Liver (tissue), 9 donors: ENCODE measurements around the gene AHR. TPM values are rescaled to one million over a fixed set of nuclear protein-coding genes. Genes with fewer than 3 reads are reported as not detected.

ENCODE experiments used
- DNase-seq: peaks from one replicate; pipeline ENCODE4 v3.0.0-alpha.2; 2017; ENCODE audit warnings: low spot score
- H3K27ac ChIP-seq, 2 donors: one replicate each; pipeline ENCODE4 v1.7.0; 2013; ENCODE audit warnings: inconsistent platforms in 2 of 2, low read length in 2 of 2, control low read depth in 1 of 2, low read depth in 1 of 2, mild to moderate bottlenecking in 1 of 2
- H3K27me3 ChIP-seq, 4 donors: one replicate each; pipeline versions ENCODE4 v1.6.1 to v1.7.0; 2013; ENCODE audit warnings: low read length in 3 of 4, inconsistent platforms in 1 of 4, mild to moderate bottlenecking in 1 of 4, moderate library complexity in 1 of 4; ENCODE audit not compliant: control insufficient read depth in 4 of 4, insufficient read depth in 4 of 4
- H3K36me3 ChIP-seq, 4 donors: one replicate each; pipeline versions ENCODE4 v1.6.1 to v1.7.0; 2013; ENCODE audit warnings: low read length in 3 of 4, mild to moderate bottlenecking in 3 of 4, low read depth in 1 of 4, moderate library complexity in 1 of 4; ENCODE audit not compliant: control insufficient read depth in 4 of 4, insufficient read depth in 3 of 4
- H3K4me1 ChIP-seq, 4 donors: one replicate each; pipeline versions ENCODE4 v1.6.1 to v1.7.0; 2013; ENCODE audit warnings: low read length in 3 of 4, mild to moderate bottlenecking in 3 of 4, moderate library complexity in 1 of 4; ENCODE audit not compliant: control insufficient read depth in 4 of 4, insufficient read depth in 4 of 4
- H3K4me3 ChIP-seq, 3 donors: one replicate each; pipeline versions ENCODE4 v1.6.1 to v1.7.0; 2013; ENCODE audit warnings: low read length in 3 of 3, control low read depth in 1 of 3, low read depth in 1 of 3, mild to moderate bottlenecking in 1 of 3
- H3K9ac ChIP-seq, 2 donors: one replicate each; pipeline ENCODE4 v1.7.0; 2013; ENCODE audit warnings: low read length in 2 of 2, mild to moderate bottlenecking in 2 of 2, moderate library complexity in 2 of 2, control low read depth in 1 of 2, low read depth in 1 of 2
- H3K9me3 ChIP-seq, 4 donors: one replicate each; pipeline versions ENCODE4 v1.6.1 to v1.7.0; 2013; ENCODE audit warnings: low read length in 3 of 4; ENCODE audit not compliant: control insufficient read depth in 4 of 4
- ATF3 ChIP-seq: IDR thresholded peaks from 2 replicates; pipeline ENCODE4 v1.6.1; 2016; ENCODE audit warnings: antibody characterized with exemption
- CTCF ChIP-seq: fragments of 150-350 bp; IDR thresholded peaks from 2 replicates; pipeline ENCODE4 v1.5.1; 2017; ENCODE audit warnings: improper control_type of control experiment, low read depth, low read length; ENCODE audit not compliant: missing input control
- EGR1 ChIP-seq, 2 donors: IDR thresholded peaks; 2 replicates each; pipeline ENCODE4 v1.6.1; 2016 to 2018; ENCODE audit warnings: antibody characterized with exemption in 2 of 2, low read depth in 2 of 2
- FOXA1 ChIP-seq: IDR thresholded peaks from 2 replicates; pipeline ENCODE4 v1.6.1; 2016; ENCODE audit warnings: antibody characterized with exemption
- FOXA2 ChIP-seq: IDR thresholded peaks from 2 replicates; pipeline ENCODE4 v1.6.1; 2016; ENCODE audit warnings: antibody characterized with exemption
- GABPA ChIP-seq, 2 donors: IDR thresholded peaks in 1 of 2; conservative IDR thresholded peaks in 1 of 2; 2 replicates each; pipeline ENCODE4 v1.6.1; 2016; ENCODE audit warnings: antibody characterized with exemption in 2 of 2, mild to moderate bottlenecking in 1 of 2, moderate library complexity in 1 of 2
- HNF4A ChIP-seq, 2 donors: conservative IDR thresholded peaks; 2 replicates each; pipeline ENCODE4 v1.6.1; 2016; ENCODE audit warnings: antibody characterized with exemption in 2 of 2, mild to moderate bottlenecking in 2 of 2
- HNF4G ChIP-seq: IDR thresholded peaks from 2 replicates; pipeline ENCODE4 v1.6.1; 2016; ENCODE audit warnings: antibody characterized with exemption
- JUND ChIP-seq, 2 donors: IDR thresholded peaks; 2 replicates each; pipeline ENCODE4 v1.6.1; 2016; ENCODE audit warnings: antibody characterized with exemption in 2 of 2
- NR2F2 ChIP-seq: IDR thresholded peaks from 2 replicates; pipeline ENCODE4 v1.6.1; 2016; ENCODE audit warnings: antibody characterized with exemption
- RAD21 ChIP-seq, 2 donors: IDR thresholded peaks; 2 replicates each; pipeline ENCODE4 v1.6.1; 2016; ENCODE audit warnings: antibody characterized with exemption in 2 of 2, mild to moderate bottlenecking in 2 of 2
- RXRA ChIP-seq, 2 donors: IDR thresholded peaks; 2 replicates each; pipeline ENCODE4 v1.6.1; 2017 to 2018; ENCODE audit warnings: antibody characterized with exemption in 2 of 2, mild to moderate bottlenecking in 1 of 2
- SP1 ChIP-seq: IDR thresholded peaks from 2 replicates; pipeline ENCODE4 v1.6.1; 2018; ENCODE audit warnings: antibody characterized with exemption, mild to moderate bottlenecking
- TAF1 ChIP-seq: conservative IDR thresholded peaks from 2 replicates; pipeline ENCODE4 v1.6.1; 2016; ENCODE audit warnings: antibody characterized with exemption, mild to moderate bottlenecking
- YY1 ChIP-seq: IDR thresholded peaks from 2 replicates; pipeline ENCODE4 v1.6.1; 2016; ENCODE audit warnings: antibody characterized with exemption, mild to moderate bottlenecking
- ZBTB33 ChIP-seq: IDR thresholded peaks from 2 replicates; pipeline ENCODE4 v1.6.1; 2016; ENCODE audit warnings: antibody characterized with exemption
- WGBS: extraction: QIAGEN DNeasy Blood & Tissue Kit; methylation state at CpG from one replicate; pipeline ENCODE4 v1.1.7; 2013; 5-methylcytosine and 5-hydroxymethylcytosine counted together
- polyA plus RNA-seq, 2 donors: library from polyadenylated mRNA; stranded (reverse) in 1 of 2; unstranded in 1 of 2; fragments of 200-250 nt in 1 of 2; fragments of >200 nt in 1 of 2; fragmentation: Nextera tagmentation in 1 of 2; extraction: Ambion mirVana in 1 of 2; gene quantifications; one replicate each; pipeline versions ENCODE4 v1.2.1 to v1.2.3, GENCODE V29; 2013 to 2015
- total RNA-seq, 2 donors: library from RNA; depleted of rRNA; stranded (reverse); fragments of >200 nt; gene quantifications; one replicate each; pipeline ENCODE4 v1.2.3, GENCODE V29; 2014
- TF ChIP-seq, protein P1 (sequence below): IDR thresholded peaks from 2 replicates; pipeline ENCODE4 v1.6.1; 2016; ENCODE audit warnings: antibody characterized with exemption, mild to moderate bottlenecking
- TF ChIP-seq, protein P2 (sequence below): IDR thresholded peaks from 2 replicates; pipeline ENCODE4 v1.6.1; 2016; ENCODE audit warnings: antibody characterized with exemption
- donor health status: healthy.
- donor health status: healthy.
- donor health status: healthy.
- donor health status: healthy.
- donor health status: healthy.

AHR gene
- total and polyA plus RNA-seq, 4 donors: 9.9 to 61.2 (median 20.1) TPM

DNA sequence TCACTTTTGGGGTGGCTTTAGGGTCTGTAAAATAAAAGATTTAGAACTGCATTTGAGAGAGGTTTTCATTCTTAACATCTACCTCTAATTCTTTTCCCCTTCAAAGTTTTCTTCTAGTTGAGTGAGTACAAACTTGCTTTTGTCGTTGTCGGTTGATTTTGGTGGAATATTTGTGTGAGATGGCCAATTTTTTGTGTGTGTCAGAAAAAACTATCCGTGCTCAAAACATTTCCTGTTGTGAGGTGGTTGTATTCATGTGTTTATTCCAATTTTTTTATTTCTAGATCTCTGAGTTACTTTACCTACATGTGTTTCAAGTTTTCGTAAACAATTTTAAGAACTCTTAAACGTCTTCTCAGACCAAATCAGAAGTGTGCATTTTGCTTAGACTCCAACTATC, 1.6 kb downstream of the AHR start:
- no peaks in the 10 kb centered on the region for H3K27me3 ChIP-seq
- H3K36me3 ChIP-seq: no peaks in the 10 kb centered on the region
- peaks cover 6 to 29% (median 15%) of the 10 kb centered on the region in 4 donors for H3K4me1 ChIP-seq
- TF ChIP-seq TAF1: no peak
- TF ChIP-seq, protein P1, sequence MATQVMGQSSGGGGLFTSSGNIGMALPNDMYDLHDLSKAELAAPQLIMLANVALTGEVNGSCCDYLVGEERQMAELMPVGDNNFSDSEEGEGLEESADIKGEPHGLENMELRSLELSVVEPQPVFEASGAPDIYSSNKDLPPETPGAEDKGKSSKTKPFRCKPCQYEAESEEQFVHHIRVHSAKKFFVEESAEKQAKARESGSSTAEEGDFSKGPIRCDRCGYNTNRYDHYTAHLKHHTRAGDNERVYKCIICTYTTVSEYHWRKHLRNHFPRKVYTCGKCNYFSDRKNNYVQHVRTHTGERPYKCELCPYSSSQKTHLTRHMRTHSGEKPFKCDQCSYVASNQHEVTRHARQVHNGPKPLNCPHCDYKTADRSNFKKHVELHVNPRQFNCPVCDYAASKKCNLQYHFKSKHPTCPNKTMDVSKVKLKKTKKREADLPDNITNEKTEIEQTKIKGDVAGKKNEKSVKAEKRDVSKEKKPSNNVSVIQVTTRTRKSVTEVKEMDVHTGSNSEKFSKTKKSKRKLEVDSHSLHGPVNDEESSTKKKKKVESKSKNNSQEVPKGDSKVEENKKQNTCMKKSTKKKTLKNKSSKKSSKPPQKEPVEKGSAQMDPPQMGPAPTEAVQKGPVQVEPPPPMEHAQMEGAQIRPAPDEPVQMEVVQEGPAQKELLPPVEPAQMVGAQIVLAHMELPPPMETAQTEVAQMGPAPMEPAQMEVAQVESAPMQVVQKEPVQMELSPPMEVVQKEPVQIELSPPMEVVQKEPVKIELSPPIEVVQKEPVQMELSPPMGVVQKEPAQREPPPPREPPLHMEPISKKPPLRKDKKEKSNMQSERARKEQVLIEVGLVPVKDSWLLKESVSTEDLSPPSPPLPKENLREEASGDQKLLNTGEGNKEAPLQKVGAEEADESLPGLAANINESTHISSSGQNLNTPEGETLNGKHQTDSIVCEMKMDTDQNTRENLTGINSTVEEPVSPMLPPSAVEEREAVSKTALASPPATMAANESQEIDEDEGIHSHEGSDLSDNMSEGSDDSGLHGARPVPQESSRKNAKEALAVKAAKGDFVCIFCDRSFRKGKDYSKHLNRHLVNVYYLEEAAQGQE: peak; percentile 4
- H3K27ac ChIP-seq: peak overlapping the region; percentile 95 to 97
- peak overlapping the region; percentile 87 to 96 (median 94) for H3K4me3 ChIP-seq
- under 1% methylated on average over 5 of the region's 5 CpGs for WGBS
- DNase-seq: no peak
- H3K9me3 ChIP-seq: no peaks in the 10 kb centered on the region
- H3K9ac ChIP-seq: peak overlapping the region; percentile 85 to 89

DNA sequence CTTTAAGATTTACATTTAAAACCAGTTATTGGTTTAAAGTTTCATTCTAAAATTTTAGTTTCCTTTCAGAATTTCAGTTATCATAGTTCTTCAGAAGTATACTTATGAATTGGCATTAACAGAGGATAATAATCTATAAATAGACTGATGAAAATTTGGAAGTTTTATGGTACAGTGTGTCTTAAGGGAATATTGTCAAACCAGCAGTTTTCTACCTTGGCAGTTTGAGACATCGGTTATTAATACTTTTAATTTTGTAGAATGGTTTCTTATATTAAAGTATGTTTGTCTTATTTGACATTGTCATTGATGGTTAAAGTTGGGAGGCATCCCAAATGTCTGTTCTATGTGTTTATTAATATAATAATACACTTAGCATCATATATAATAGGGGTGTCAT, 2.0 kb downstream of the AHR start:
- Histone ChIP-seq H3K27me3 (no peaks in the 10 kb centered on the region), H3K4me1 (peaks cover 6 to 33% (median 18%) of the 10 kb centered on the region in 4 donors), H3K36me3 (no peaks in the 10 kb centered on the region), H3K4me3 (peak overlapping the region; percentile 87 to 96 (median 94)), H3K27ac (peak overlapping the region; percentile 95 to 97), H3K9ac (peak overlapping the region; percentile 85 to 89), H3K9me3 (no peaks in the 10 kb centered on the region)
- DNase-seq: no peak
- WGBS: 11% methylated on average over 1 of the region's 1 CpG
- TF ChIP-seq SP1 (no peak), TAF1 (no peak), CTCF (no peak), RAD21 (IDR thresholded peaks at IDR 0.05) (no peak), FOXA2 (no peak), HNF4G (no peak)

GRCh38 chr7:17301471-17302456, 3.3 kb downstream of the AHR start:
- H3K4me1 ChIP-seq: peaks cover 6 to 44% (median 23%) of the 10 kb centered on the region in 4 donors
- H3K4me3 ChIP-seq: peak overlapping the region; percentile 40 to 96 (median 49)
- H3K9me3 ChIP-seq: no peaks in the 10 kb centered on the region
- no peaks in the 10 kb centered on the region for H3K36me3 ChIP-seq
- H3K27me3 ChIP-seq: no peaks in the 10 kb centered on the region
- peak overlapping the region; percentile 75 to 85 for H3K9ac ChIP-seq
- 10% methylated on average over 2 of the region's 2 CpGs for WGBS
- peak; percentile 39 for DNase-seq
- H3K27ac ChIP-seq: peak overlapping the region; percentile 23 to 60
- no peak for TF ChIP-seq EGR1 (IDR thresholded peaks at IDR 0.05; ENCODE audit: low read depth in 2 of 2)
- no peak for TF ChIP-seq YY1
- TF ChIP-seq FOXA1: no peak
- no peak for TF ChIP-seq GABPA (IDR thresholded peaks at IDR 0.05 in 1 of 2, conservative IDR thresholded peaks at IDR 0.05 in 1 of 2)
- TF ChIP-seq FOXA2: no peak
- TF ChIP-seq, protein P2, sequence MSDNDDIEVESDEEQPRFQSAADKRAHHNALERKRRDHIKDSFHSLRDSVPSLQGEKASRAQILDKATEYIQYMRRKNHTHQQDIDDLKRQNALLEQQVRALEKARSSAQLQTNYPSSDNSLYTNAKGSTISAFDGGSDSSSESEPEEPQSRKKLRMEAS: no peak
- no peak for TF ChIP-seq ZBTB33
- TF ChIP-seq SP1: no peak
- no peak for TF ChIP-seq RXRA (IDR thresholded peaks at IDR 0.05)
- no peak for TF ChIP-seq ATF3
- no peak for TF ChIP-seq HNF4A (conservative IDR thresholded peaks at IDR 0.05)
- peak; percentile 65 to 69 for TF ChIP-seq RAD21 (IDR thresholded peaks at IDR 0.05)
- TF ChIP-seq NR2F2: no peak
- TF ChIP-seq TAF1: no peak
- TF ChIP-seq HNF4G: no peak
- no peak for TF ChIP-seq JUND (IDR thresholded peaks at IDR 0.05)
